Hypothalamus (tissue), 51 donors: Measurements from ENCODE around the gene TM2D3.
A peak's percentile ranks its signal among the peaks of the same experiment; 100 is the strongest.
"Not testable (repeated sequence)": the region's sequence is repeated elsewhere in the genome, so short reads cannot be mapped to it uniquely, and the experiment has no call there.

Experiments used
- DNase-seq, 51 donors: peaks; one replicate each; lab custom pipeline; 2025; lab: John Stamatoyannopoulos, UW

The TM2D3 gene

GRCh38 chr15:101657968-101658784 is 6.0 kb upstream of the TM2D3 start:
- DNase-seq = no peak

DNA sequence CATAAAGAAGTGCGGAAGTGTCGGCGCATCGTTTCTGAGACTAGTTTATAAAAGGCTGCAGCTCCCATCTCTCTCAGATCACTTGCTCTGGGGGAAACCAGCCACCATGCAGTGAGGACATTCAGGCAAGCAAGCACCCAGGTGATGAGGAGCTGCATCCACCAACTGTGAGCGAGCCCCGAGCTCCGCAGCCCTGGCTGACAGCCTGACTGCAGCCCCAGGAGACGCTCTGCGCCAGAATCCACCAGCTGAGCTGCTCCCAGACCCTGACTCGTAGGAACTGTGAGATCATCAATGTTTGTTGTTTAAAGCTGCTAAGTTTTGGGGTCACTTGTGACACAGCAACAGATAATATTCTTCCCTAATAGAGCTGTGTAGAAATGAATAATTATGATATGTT is 5.0 kb upstream of the TM2D3 start:
- DNase-seq = no peak

- not testable (repeated sequence) for DNase-seq
These were observed 2.6 kb upstream of the TM2D3 start for GRCh38 chr15:101654624-101655337.

- no peak for DNase-seq
These were observed 2.0 kb upstream of the TM2D3 start for GRCh38 chr15:101654171-101654570.

DNA sequence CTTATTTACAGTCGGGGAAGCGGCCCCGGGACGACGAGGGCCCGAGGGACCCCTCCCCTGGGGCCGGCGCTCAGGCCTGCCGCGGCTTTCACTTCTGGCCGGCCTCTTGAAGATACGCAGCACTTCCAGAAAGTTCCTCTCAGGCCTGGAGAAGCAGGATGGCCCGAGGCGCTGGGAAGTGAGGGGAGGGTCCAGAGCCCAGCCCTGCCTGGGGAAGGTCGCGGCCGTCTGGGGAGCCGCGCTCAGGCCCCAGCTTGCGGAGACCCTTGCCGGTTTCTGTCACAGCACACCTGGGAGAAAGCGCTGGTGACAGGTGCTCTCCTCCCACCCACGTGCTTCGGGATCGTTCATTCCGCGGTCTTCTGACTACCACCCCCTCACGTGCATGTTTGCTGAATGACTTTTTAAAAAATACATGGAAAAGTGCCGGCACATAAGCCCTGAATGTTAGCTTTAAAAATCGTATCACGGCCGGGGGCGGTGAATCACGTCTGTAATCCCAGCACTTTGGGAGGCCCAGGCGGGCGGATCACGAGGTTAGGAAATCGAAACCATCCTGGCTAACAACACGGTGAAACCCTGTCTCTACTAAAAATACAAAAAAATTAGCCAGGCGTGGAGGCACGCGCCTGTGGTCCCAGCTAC is 727 bp upstream of the TM2D3 start:
- DNase-seq = peak in 3 of 51 donors; percentile 18 to 52 (median 44)

- DNase-seq = peak in 11 of 51 donors; percentile 36 to 83 (median 60)
These were observed 555 bp downstream of the TM2D3 start for GRCh38 chr15:101651554-101652097.

GRCh38 chr15:101650145-101650544 is 2.0 kb downstream of the TM2D3 start:
- no peak for DNase-seq

DNA sequence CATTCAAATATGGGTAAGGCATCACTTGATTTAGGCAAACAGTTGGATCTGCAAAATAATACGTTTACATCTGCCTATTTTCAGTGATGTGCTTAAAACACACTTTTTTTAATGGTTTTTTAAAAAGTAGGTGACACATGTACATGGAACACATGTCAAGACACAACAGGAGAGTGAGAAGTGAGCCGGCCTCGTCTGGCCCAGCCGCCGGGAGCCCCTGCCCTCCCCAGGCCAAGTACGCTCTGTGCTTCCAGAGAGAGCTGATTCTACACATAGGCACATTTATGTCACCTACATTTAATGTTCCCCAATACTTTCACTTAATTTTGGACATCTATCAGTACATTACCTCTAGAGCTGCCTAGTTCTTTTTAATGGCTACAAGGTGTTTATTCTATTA is 3.8 kb downstream of the TM2D3 start:
- DNase-seq = no peak

DNA sequence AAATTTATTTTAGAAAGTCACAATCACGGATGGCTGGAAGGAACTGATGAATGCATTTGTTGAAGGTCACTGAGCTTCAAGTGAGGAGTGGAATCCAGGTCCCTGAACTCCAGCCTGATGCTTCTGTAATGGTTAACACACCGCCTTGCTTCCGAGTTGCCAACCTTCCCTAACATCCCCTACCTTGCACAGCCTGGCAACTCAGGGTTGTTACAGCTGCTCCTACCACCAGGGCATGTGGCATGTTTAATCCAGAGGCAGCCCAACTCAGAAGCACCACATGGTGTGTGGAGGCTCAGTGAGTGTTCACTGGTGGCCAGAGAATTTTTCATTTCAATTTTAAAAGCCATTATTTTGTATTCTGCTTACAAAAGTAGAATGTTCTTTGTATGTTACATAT is 4.9 kb downstream of the TM2D3 start:
- no peak for DNase-seq

DNA sequence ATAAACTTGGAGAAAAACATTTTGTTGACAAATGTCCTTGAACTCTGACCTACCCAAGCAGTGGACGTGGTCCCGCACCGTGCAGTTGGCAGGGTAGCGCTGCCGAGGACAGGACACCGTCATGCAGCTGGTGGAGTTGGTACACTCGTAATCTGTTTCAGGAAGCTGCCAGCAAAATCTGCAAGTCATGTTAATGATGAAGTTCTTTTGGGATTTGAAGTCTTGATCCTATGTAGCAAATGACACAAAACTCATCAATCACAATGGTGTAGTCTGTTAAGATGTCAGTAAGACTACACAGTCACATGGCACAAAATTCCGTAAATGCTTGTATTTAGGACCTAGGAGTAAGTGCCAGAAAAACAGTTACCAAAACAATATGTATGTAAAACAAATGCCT is 5.5 kb downstream of the TM2D3 start:
- peak in 1 of 51 donors; percentile 13 for DNase-seq

GRCh38 chr15:101642361-101642760 is 9.8 kb downstream of the TM2D3 start:
- DNase-seq = peak in 12 of 51 donors; percentile 18 to 56 (median 28)

GRCh38 chr15:101641894-101642293 is 10.3 kb downstream of the TM2D3 start:
- DNase-seq = no peak

GRCh38 chr15:101641129-101641764 is 10.9 kb downstream of the TM2D3 start:
- DNase-seq = peak in 43 of 51 donors; percentile 5 to 93 (median 44)

DNA sequence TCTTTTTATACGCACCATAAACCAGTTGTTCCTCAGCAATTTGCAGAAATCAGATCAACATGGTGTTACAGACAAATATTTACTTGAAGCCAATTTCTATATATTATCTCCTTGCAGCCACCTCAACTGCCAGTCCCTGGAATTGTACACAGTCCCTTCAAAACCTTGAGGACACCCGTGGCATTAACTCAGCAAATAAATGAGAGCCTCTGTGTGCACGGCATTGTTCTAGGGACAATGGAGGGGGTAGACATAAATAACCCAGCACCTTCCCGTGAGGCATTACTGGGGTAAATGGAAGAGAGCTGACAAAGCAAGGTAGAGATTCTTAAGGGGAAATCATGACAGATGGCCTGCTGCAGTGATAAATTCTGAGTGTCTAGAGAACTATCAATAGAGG is 12.5 kb downstream of the TM2D3 start:
- no peak for DNase-seq

- no peak for DNase-seq
These were observed 14.3 kb downstream of the TM2D3 start for GRCh38 chr15:101637919-101638318.

- peak in 1 of 51 donors; percentile 9 for DNase-seq
These were observed 14.7 kb downstream of the TM2D3 start for GRCh38 chr15:101637516-101637915.

- DNase-seq = no peak
These were observed 15.1 kb downstream of the TM2D3 start for GRCh38 chr15:101637038-101637437.

DNA sequence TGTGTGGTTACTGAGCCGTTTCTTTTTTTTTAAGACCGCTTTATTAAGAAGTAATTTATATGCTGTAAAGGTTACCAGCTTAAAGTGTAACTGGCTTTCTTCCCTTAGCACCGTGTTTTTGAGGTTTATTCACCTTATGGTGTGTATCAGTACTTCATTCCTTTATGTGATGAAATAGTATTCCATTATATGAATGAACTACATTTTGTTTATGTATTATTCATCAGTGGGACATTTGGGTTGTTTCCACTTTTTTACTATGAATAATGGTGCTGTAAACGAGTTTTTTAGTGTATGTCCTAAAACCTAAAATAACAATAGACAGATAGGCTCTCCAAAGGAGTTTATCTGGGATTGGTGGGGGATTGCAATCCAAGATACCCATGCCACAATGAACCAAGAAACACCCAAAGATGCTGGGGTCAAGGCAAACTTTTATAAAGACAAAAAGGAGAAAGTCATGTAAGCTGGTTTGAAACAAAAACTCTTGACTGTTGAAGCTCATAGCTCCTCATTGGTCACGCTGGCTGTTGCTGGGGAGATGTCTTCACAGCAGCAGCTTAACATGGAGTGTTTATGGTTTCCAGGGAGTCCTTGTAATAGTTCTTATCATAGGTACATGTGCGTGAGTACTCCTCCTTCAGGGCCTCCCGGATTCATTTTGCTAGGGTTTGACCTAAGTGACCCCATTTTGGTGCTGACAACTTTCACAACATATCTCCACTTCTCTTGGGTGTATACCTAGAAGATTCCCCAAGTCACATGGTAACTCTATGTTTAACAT is 16.0 kb downstream of the TM2D3 start:
- DNase-seq = no peak

GRCh38 chr15:101633356-101633755 is 18.8 kb downstream of the TM2D3 start:
- no peak for DNase-seq

DNA sequence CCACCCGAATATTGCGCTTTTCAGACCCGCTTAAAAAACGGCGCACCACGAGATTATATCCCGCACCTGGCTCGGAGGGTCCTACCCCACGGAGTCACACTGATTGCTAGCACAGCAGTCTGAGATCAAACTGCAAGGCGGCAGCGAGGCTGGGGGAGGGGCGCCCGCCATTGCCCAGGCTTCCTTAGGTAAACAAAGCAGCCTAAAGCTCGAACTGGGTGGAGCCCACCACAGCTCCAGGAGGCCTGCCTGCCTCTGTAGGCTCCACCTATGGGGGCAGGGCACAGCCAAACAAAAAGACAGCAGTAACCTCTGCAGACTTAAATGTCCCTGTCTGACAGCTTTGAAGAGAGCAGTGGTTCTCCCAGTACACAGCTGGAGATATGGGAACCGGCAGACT is 25.5 kb downstream of the TM2D3 start:
- not testable (repeated sequence) for DNase-seq
